Measurements from ENCODE around the gene SNHG17.
"Not testable (repeated sequence)": the region's sequence is repeated elsewhere in the genome, so short reads cannot be mapped to it uniquely, and the experiment has no call there.

Gene SNHG17

DNA sequence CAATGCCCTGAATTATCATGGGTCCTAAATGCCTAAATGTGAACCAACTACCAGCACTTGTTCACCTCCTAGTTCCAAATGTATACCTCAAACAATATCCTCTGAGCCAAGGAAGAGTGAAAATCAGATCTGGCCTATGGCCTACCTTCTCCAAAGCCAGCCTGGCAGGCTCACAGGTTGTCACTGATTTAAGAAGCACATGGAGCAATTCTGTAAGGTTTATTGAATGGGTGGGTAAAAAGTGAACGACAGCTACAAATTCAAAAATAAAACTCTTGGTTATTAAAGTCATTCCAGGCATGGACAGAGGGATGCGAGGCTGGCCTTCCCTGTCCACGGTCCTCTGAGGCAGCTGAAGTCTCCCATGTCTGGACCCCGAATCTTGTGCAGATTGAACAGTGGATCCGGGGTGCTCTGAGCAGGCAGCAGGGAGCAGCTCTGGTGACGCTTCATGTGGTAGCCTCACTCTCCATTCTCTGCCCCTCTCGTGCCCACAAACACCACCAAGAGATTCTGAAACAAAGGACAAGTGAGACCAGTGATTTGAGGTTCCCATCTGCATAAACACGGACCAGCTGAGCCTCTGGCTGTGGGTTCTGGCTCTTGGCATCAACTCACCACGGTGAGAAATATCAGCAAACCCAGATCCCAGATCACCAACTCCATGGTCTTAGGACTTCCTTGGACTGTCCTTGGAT, 14.6 kb downstream of the SNHG17 start:
- no peak for DNase-seq (ENCODE audit: low read depth in 2 of 2)

DNA sequence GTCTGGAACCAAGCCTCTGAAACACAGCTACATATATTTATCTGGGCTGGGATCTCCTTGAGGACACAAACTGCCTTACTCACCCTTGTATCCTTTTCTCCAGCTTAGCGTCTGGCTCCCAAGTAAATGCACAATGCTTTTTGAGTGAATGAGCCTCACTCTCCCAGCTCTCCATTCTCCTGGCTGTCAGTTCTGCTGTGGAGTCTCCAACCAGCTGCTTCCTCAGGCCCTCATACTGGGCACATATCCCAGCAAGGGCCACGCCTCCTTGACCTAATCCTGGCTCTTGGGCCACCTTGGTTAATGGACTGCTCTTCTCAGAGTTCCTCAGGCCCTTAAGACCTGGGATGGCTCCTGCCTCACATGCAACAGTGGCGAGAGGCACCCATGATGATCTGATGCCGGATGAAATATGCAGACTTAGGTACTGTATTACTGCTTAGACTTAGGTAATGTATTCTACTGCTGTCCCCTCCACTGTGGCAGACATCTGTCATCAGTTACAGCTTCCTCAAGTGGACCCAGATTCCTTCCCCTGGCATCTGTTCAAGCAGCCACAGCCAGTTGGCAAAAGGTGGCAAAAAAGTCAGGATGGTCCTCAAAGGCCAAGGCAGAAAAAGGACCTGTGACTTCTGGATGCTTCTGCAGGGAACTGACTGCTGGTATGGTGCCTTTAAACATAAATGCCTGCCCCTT, 16.5 kb downstream of the SNHG17 start:
- no peak for DNase-seq (ENCODE audit: low read depth in 2 of 2)

DNA sequence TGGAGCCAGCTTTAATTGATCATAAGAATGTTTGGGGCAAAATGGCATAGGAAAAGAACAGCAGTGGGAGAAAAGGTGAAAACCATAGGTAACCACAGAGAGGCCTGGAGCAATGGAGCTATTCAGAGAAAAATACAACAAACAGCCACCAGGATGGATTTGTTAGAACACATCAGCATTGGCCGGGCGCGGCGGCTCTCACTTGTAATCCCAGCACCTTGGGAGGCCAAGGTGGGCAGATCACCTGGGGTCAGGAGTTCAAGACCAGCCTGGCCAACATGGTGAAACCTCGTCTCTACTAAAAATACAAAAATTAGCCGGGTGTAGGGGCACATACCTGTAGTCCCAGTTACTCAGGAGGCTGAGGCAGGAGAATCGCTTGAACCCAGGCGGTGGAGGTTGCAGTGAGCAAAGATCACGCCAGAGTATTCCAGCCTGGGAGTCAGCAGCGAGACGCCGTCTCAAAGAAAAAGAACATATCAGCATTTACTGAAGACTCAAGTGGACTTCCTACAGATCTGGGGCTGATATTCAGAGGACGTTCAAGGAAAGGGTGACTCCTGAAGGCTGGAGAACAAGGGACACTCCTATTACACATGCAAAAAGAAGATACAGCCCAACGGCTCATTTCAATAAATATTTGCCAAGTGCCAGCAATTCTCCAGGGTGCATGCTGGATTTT, 20.2 kb downstream of the SNHG17 start:
- no peak for DNase-seq (ENCODE audit: low read depth in 2 of 2)

DNA sequence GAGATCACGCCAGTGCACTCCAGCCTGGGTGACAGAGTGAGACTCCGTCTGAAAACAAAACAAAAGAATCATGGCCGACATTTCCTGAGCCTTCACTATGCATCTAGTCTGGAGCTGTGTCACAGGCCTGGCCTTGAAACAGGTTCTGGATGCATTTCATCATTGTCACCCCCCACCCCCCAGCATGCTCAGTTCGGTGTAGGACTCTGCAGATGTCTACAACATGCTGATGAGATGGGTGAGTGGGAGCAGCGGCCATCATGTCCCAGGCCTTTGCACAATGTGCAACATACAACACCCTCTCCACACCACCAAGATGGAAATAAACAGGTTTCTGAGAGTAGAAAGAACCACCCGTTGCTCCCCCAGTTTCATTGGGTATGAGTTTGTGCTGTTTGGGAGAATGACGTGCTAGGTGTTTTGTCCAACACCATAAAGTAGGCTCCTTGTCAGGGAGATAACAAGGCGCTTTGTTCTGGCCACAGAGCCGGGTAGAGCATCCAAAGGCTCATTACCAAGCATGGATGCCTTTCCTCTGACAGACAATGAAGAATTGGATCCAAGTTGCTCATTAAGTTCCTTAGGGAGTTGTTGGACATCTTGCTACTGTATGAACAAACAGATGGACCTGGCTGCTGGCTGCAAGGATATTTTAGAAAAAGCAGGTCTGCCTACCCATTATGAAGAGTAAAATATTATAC, 22.1 kb downstream of the SNHG17 start:
- DNase-seq (ENCODE audit: low read depth in 2 of 2): no peak

DNA sequence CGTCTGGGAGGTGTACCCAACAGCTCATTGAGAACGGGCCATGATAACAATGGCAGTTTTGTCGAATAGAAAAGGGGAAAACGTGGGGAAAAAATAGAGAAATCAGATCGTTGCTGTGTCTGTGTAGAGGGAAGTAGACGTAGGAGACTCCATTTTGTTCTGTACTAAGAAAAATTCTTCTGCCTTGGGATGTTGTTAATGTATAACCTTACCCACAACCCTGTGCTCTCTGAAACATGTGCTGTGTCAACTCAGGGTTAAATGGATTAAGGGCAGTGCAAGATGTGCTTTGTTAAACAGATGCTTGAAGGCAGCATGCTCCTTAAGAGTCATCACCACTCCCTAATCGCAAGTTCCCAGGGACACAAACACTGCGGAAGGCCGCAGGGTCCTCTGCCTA, 27.3 kb downstream of the SNHG17 start:
- DNase-seq (ENCODE audit: low read depth in 2 of 2): not testable (repeated sequence)

DNA sequence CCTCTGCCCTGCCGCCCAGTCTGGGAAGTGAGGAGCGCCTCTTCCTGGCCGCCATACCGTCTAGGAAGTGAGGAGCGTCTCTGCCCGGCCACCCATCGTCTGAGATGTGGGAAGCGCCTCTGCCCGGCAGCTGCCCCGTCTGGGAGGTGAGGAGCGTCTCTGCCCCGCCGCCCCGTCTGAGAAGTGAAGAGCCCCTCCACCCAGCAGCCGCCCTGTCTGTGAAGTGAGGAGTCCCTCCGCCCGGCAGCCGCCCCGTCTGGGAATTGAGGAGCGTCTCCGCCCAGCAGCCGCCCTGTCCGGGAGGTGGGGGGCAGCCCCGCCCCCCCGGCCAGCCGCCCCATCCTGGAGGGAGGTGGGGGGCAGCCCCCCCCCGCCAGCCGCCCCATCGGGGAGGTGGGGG, 27.8 kb downstream of the SNHG17 start:
- no peak for DNase-seq (ENCODE audit: low read depth in 2 of 2)

DNA sequence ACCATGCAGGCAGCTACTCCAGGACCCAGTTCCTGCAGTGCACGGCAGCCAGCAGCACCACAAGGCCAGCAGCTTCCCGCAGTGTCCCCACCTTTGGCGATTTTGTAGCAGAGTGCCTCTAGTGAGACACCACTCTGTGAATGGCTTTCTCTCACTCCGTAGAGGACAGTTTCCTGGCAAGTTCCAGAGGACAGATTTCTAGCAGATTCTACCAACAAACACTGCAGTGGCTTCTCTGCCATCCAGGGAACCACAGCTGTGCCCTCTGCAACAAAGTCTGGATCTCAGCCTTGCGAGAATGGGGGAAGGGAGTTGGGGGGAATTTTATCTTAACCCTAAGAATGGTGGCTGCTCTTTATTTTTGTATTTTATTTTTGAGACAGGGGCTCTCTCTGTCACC, 28.7 kb downstream of the SNHG17 start:
- DNase-seq (ENCODE audit: low read depth in 2 of 2): no peak

DNA sequence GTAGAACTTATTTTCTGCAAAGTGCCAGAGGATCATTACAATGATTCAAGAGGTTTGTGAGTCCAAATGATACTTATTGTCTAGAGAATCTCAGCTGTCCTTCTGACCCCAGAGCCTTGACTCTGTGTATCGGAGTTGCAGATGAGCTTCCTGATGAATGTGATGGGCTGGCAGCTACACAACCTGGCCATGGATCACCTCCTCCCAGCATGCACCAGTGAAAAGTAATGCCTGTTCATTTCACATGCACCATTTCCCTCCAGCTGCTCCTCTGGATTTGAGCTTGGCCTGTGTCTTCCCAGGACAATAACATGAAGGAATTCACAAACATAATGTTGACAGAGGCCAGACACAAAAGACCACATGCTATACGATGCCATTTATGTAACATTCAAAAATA, 30.0 kb downstream of the SNHG17 start:
- no peak for DNase-seq (ENCODE audit: low read depth in 2 of 2)

DNA sequence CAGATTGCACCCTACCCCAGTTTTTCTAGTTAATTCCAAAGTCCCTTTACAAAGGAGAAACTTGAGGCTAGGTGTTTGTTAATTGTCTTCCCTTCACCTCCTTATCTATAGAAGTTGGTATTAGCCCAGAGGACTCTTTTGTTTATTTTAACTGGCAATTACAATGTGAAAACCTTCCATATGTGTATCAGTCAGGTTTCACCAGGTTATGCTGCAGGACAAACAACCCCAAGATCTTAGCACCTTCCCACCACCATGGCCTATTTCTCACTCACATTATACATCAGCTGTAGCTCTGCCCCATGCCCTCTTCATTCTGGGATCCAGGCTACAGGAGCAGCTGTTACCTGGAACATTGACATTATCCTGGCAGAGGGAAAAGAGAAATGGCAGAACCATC, 31.1 kb downstream of the SNHG17 start:
- DNase-seq (ENCODE audit: low read depth in 2 of 2): no peak

DNA sequence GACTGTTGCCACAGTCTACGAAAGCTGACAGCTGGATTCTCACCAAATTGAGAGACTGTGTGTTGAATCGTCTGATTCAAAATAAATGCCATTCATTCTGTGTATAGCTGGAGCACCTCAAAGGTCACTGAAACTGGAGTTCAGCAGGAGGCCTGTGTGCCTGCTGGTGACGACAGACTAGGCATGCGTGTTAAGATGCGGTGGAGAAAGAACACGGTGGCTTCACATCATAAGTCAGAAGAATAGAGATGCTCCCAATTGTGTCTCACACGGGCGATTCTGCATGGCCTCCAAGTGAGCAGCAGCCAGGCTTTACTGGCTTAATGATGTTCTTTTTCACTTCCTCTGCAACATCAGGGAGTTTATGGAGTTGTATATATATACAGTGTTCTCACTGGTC, 32.3 kb downstream of the SNHG17 start:
- DNase-seq (ENCODE audit: low read depth in 2 of 2): no peak

DNA sequence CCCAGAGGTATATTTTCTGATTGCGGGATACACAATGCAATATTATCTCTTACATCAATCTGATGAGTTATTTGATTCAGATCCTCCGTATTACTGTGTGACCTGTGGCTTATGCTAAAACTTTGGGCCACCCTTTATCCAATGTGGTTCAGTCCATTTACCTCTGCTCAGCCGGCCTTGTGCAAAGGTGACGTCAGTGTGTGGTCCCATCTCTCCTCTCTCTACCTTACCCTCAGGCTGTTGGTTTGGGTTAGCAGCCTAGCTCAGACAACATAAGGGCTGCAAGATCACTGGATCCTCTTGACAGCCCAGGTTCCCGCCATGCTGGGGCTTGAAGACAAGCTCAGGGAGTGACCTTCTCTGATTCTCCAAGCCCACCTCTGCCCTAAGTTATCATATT, 33.0 kb downstream of the SNHG17 start:
- DNase-seq (ENCODE audit: low read depth in 2 of 2): no peak

DNA sequence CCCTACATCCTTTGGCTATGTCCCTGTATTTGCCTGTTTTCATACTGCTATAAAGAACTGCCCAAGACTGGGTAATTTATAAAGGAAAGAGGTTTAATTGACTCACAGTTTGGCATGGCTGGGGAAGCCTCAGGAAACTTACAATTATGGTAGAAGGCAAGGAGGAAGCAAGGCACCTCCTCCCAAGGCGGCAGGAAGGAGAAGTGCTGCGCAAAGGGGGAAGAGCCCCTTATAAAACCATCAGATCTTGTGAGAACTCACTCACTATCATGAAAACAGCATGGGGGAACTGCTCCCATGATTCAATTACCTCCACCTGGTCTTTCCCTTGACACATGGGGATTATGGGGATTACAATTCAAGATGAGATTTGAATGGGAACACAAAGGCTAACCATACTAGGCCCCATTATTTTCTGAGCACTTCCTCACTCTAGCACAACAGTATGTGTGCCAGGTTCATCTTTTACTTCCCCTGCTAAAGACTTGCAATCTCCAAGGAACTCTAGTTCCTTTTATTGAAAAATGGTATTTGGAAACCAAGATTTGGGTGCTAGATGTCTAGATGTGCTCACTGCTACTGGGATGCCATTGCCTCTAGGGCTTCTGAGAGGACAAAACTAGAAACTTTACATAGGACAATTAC, 39.3 kb downstream of the SNHG17 start:
- not testable (repeated sequence) for DNase-seq (ENCODE audit: low read depth in 2 of 2)

DNA sequence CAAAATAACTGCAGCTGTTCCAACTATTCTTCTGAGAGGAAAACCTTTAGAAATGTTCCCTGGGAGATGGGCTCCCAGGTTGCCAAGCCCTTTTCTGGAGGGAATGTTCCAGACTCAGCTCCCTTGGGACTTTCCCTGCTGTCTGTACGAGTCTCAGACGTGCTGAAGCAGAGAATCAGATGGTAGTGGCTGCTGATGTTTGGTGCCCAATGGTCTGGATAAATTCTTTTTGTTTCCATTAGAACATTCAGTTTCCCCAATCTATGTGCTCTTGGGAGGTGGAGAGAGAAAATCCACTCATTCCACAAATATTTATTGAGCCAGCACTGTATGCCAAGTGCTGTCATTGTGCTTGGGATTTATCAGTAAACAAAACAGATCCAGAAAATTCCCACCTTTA, 40.0 kb downstream of the SNHG17 start:
- DNase-seq (ENCODE audit: low read depth in 2 of 2): no peak

DNA sequence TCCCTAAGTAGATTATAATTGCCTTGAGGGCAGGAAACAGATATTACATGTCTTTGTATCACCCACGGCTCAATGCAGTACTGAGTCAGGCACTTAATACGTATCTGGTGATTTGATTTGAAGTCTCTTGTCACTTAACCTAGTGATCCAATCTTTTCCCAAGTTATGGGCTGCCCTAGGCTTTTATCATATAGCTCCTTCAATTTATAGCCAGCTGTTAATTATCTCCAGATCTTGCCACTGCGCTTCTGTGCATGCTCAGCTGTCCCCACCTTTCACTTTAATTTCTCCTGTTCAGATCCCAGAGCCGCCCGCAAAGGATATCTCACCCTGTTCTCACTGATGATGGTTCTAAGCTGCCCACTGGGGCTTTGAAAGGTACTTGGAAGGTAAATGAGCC, 41.9 kb downstream of the SNHG17 start:
- no peak for DNase-seq (ENCODE audit: low read depth in 2 of 2)

DNA sequence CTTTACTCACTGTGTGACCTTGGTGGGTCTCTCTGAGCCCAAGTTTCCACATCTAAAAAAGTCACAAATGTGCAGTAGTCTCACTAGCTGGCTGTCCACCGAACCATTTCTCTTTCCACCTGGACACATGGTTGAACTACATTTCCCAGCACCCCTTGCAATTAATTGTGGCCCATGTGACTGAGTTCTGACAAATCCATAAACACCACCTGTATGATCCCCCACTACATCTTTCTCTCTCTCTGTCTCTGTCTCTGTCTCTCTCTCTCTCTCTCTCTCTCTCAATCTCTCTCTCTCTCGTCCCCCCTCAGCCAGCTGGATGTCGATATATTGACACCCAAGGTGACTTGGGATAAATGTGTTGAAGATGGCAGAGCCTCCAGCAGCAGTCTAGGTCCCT, 42.8 kb downstream of the SNHG17 start:
- no peak for DNase-seq (ENCODE audit: low read depth in 2 of 2)

DNA sequence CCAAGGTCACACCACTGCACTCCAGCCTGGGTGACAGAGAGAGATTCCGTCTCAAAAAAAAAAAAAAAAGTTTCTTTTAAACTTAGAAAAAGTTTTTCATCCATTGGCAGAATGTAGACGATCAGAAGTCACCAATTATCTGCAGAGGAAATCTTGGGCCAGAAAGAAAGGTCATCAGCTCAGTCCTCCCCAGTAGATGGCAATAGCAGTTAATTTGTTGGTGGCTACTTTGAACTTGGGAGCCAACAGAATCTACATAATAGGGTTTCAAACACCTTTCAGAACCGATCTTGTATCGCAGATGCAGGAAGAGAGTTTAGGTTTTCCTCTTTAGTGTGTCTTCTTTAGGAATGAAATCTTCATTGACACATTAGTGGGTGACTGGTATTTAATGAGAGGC, 47.2 kb downstream of the SNHG17 start:
- DNase-seq (ENCODE audit: low read depth in 2 of 2): no peak

DNA sequence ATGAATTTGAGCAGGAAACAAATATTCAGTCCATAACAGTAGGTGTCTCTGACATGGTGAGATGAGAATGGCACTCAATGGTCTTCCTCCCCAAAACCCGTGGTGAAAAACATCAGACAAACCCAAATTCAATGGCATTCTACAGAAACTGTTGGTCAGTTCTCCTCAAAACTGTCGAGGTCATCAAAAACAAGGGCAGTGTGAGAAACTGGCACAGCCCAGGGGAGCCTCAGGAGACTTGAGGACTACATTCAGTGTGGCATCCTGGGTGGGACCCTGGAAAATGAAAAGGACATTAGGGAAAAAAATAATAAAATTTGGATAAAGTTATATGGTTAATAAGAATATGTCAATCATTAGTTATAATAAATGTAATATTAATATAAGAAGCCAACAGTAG, 48.3 kb downstream of the SNHG17 start:
- DNase-seq (ENCODE audit: low read depth in 2 of 2): no peak

DNA sequence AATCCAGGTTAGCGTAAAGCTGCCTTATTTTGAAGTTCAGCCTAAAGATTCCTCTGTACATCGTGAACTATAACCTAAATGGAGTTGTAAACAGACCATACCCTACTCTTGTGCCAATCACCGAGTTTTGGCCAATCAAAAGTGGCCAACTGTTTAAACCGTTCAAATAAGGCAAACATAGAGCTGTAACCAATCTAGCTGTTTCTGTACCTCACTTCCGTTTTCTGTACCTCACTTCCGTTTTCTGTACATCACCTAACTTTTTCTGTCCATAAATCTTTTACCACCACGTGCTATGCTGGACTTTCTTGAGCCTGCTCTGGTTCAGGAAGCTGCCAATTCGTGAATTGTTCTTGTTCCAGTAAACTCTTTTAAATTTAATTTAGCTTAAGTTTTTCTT, 49.1 kb downstream of the SNHG17 start:
- DNase-seq (ENCODE audit: low read depth in 2 of 2): no peak

DNA sequence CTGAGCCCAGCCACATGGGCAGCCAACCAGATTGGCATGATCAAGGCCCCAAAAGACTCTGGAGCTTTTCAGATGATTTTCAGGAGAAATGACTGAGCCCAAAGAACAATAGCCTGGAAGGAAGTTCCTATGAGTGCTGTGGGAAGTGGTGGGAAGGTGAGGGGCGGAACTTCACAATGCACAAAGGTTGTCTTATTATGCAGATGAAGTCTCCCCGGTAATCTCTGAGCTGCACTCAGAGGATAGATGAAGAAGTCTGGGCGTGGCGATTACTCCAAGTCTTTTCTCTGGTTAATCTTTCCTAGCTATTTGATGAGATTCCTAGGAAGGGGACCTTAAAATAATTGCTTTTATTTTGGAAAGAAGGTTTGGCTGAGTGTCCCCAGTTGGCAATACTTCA, 52.0 kb downstream of the SNHG17 start:
- DNase-seq (ENCODE audit: low read depth in 2 of 2): no peak

DNA sequence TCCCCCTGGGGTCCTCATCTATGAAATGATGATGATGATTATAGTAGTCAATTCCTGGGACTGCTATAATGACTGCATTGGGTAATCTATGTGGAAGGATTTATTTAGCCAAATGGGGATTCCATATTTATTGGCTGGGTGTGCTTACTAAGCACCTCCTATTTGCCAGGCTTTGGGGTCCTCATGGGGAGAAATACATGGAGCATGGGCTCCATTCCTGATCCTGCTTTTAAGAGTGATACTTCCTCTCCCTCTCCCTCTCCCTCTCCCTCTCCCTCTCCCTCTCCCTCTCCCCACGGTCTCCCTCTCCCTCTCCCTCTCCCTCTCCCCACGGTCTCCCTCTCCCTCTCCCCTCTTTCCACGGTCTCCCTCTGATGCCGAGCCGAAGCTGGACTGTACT, 57.3 kb downstream of the SNHG17 start:
- DNase-seq (ENCODE audit: low read depth in 2 of 2): not testable (repeated sequence)

DNA sequence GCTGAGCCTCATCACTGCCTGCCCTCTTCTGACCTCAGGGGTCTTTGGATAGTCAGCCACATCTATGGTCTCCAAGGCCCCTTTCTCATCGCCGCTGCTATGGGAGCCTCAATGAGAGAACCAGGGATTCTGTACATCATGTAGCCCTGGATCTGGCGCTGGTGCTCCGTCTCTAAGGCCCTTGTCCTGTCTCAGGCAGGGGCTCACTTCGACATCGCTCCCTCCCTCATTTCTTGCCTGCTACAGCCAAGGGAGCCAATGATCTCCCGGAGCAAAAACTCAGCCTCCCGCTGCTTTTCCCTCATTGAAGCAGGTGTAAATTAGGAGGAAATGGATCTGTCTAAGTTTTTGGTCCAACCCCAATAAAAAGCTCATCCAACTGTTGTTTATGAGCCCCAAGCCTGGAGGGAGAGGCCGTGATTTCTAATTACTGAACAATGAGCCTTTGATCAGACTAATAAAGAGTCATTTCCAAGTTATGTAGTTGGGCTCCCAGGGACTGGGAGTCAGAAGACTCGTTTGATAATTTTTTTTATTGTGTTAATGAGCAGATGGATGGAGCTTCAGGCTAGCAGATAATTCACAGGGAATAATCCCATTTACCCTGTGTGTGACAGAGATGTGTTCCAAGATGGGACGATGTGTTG, 58.0 kb downstream of the SNHG17 start:
- DNase-seq (ENCODE audit: low read depth in 2 of 2): no peak

DNA sequence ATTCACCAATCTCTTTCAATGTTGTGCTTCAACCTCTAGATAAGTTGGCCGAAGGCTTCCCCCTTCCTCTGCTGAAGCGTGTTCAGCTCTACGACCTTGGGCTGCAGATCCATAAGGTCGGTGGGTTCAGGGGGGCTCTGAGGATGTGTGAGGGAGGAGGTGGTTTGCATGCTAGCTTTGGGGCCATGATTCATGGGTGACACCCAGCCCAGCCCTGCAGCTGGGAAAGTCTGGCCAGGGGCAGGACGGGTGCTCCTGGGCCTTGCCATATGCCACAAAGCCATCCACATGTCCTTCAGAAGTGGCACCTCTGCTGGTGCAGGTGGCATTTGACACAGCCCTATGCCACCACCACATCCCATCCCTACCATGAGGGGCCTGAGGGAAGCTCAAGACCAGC, 61.2 kb downstream of the SNHG17 start:
- no peak for DNase-seq (ENCODE audit: low read depth in 2 of 2)
